Measurements from ENCODE around the gene SNORC.

DNA sequence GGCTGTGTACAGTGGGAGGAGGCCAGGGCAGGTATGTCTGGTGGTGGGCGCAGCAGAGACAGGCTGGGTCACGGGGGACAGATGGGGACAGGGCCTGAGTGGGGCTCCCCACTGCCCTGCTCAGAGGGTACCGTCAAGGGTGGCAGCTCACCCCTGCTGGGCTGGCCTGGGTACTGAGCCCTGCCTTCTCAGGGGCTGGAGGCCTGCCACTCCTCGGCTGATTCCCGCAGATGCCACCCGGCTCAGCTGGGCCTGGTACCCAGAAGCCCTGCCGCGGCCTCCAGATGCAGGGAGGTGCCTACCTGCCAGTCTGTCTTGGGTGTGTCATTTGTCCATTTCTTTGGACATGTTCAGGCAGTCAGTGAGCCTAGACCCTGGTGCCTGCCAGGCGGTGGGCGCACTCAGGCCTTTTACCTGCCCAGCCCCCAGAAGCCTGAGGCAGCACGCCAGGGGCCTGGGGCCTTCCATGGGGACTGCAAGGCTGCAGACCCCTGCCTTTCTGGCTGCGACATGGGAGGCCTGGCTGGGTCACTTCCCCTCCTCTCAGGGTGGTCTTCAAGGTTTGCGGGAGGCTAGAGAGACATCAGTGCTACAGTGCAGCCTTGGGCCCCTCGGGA is 3.3 kb downstream of the SNORC start:
- TF ChIP-seq EZH2 (IDR thresholded peaks at IDR 0.05; ENCODE audit: insufficient read depth, poor library complexity, severe bottlenecking), result no peak
- TF ChIP-seq EZH2phosphoT487 (IDR thresholded peaks at IDR 0.05; ENCODE audit: insufficient read depth, low read depth), result no peak

All from GM23248 (cell line).